Endothelial cell of umbilical vein (primary cell): Measurements from ENCODE around the gene LDLRAD4. TPM values are rescaled to one million over a fixed set of nuclear protein-coding genes. Genes with fewer than 3 reads are reported as not detected.

Experiments used
- BruUV-seq: library from RNA; stranded (reverse); fragments of 400-500 nt; replicated peaks from 2 replicates; lab custom pipeline; 2021; lab: Mats Ljungman, UMichigan
- CTCF ChIA-PET: fragments of 300-600, 350-600 bp; sonication (Branson Sonifier 250); formaldehyde crosslinking; loops from one replicate; lab custom pipeline; 2021; ENCODE audit warnings: antibody characterized with exemption, inconsistent platforms; lab: Charles Lee
- POLR2A ChIA-PET: fragments of 300-600, 350-600 bp; sonication (Branson Sonifier 250); formaldehyde crosslinking; loops from one replicate; lab custom pipeline; 2021; ENCODE audit warnings: antibody characterized with exemption, inconsistent platforms; lab: Charles Lee
- DNase-seq: peaks from one replicate; pipeline ENCODE4 v3.0.0-alpha.2; 2011; ENCODE audit warnings: low read depth, low spot score
- FAIRE-seq: peaks from 2 replicates; lab custom pipeline; 2011; peaks lifted over from hg19 to GRCh38; lab: Jason Lieb, UNC
- H2AFZ ChIP-seq: 2 replicates; pipeline ENCODE4 v1.6.0; 2012; ENCODE audit warnings: low read depth, low read length, control low read depth, inconsistent platforms
- H3K27ac ChIP-seq: 2 replicates; pipeline ENCODE4 v1.5.1; 2011; ENCODE audit warnings: low read depth, mild to moderate bottlenecking, control low read depth, low read length, moderate library complexity; ENCODE audit not compliant: insufficient read depth
- H3K27me3 ChIP-seq, 2 experiments: 2 replicates each; pipeline versions ENCODE4 v1.6.0 to v1.6.1; 2011; ENCODE audit warnings: low read length in 2 of 2, mixed read lengths in 1 of 2; ENCODE audit not compliant: control insufficient read depth in 2 of 2, insufficient read depth in 2 of 2
- H3K36me3 ChIP-seq, 2 experiments: 2 replicates in 1 of 2; 3 replicates in 1 of 2; pipeline ENCODE4 v1.5.1; 2011; ENCODE audit warnings: low read length in 2 of 2, mild to moderate bottlenecking in 1 of 2, moderate library complexity in 1 of 2; ENCODE audit not compliant: control insufficient read depth in 2 of 2, insufficient read depth in 2 of 2; ENCODE audit errors: extremely low read depth in 1 of 2
- H3K4me1 ChIP-seq: 3 replicates; pipeline ENCODE4 v1.5.1; 2011; ENCODE audit warnings: mild to moderate bottlenecking, low read length; ENCODE audit not compliant: control insufficient read depth, insufficient read depth; ENCODE audit errors: extremely low read depth
- H3K4me2 ChIP-seq: 2 replicates; pipeline ENCODE4 v1.6.1; 2011; ENCODE audit warnings: low read length, control low read depth, mixed read lengths; ENCODE audit not compliant: insufficient read depth
- H3K4me3 ChIP-seq, 3 experiments: fragments of 200-600 bp in 1 of 3; sonication (generic), shearing (Covaris generic) in 1 of 3; replicated peaks in 1 of 3; 2 replicates each; pipeline ENCODE4 v1.5.1; 2011 to 2016; ENCODE audit warnings: control low read depth in 3 of 3, low read length in 3 of 3, mild to moderate bottlenecking in 2 of 3, inconsistent platforms in 1 of 3, low read depth in 1 of 3, moderate library complexity in 1 of 3; ENCODE audit not compliant: insufficient read depth in 1 of 3
- H3K79me2 ChIP-seq: 2 replicates; pipeline ENCODE4 v1.6.0; 2012; ENCODE audit warnings: low read length, inconsistent platforms; ENCODE audit not compliant: control insufficient read depth, insufficient read depth
- H3K9ac ChIP-seq: replicated peaks from 2 replicates; pipeline ENCODE3; 2011; ENCODE audit warnings: low read length, control low read depth; ENCODE audit not compliant: insufficient read depth; ENCODE audit errors: extremely low read depth
- H3K9me1 ChIP-seq: replicated peaks from 3 replicates; pipeline ENCODE4 v1.6.0; 2011; ENCODE audit warnings: mild to moderate bottlenecking, low read length; ENCODE audit not compliant: control insufficient read depth, insufficient read depth; ENCODE audit errors: extremely low read depth
- H3K9me3 ChIP-seq: replicated peaks from 2 replicates; pipeline ENCODE4 v1.5.1; 2012; ENCODE audit warnings: low read length, inconsistent platforms; ENCODE audit not compliant: control insufficient read depth, insufficient read depth
- H4K20me1 ChIP-seq: replicated peaks from 2 replicates; pipeline ENCODE3; 2011; ENCODE audit warnings: mild to moderate bottlenecking, low read length; ENCODE audit not compliant: control insufficient read depth, insufficient read depth; ENCODE audit errors: extremely low read depth
- EZH2 ChIP-seq: IDR thresholded peaks from 2 replicates; pipeline ENCODE4 v1.6.1; 2012; ENCODE audit warnings: borderline replicate concordance, low read depth, mild to moderate bottlenecking, moderate library complexity, low read length, inconsistent platforms; ENCODE audit not compliant: severe bottlenecking
- FOS ChIP-seq: IDR thresholded peaks from 2 replicates; pipeline ENCODE4 v1.6.1; 2011; ENCODE audit warnings: mild to moderate bottlenecking, low read length, moderate library complexity, borderline replicate concordance; ENCODE audit not compliant: insufficient read depth
- GATA2 ChIP-seq: IDR thresholded peaks from 2 replicates; pipeline ENCODE4 v1.7.0; 2011; ENCODE audit warnings: low read depth, mild to moderate bottlenecking, moderate library complexity, mixed read lengths, low read length; ENCODE audit not compliant: insufficient read length, insufficient read depth
- JUN ChIP-seq: IDR thresholded peaks from 2 replicates; pipeline ENCODE4 v1.6.1; 2011; ENCODE audit warnings: borderline replicate concordance, low read depth; ENCODE audit not compliant: insufficient read length, insufficient read depth
- MAX ChIP-seq: IDR thresholded peaks from 2 replicates; pipeline ENCODE4 v1.6.1; 2011; ENCODE audit not compliant: insufficient read depth, insufficient read length
- MYC ChIP-seq: IDR thresholded peaks from one replicate; pipeline ENCODE4 v1.6.1; 2011; ENCODE audit warnings: mild to moderate bottlenecking, low read depth, low read length
- POLR2A ChIP-seq: IDR thresholded peaks from 2 replicates; pipeline ENCODE4 v1.6.1; 2012; ENCODE audit warnings: low read depth, mild to moderate bottlenecking, control low read depth, low read length
- POLR2AphosphoS5 ChIP-seq: IDR thresholded peaks from 2 replicates; pipeline ENCODE4 v1.6.1; 2012; ENCODE audit warnings: low read depth, mild to moderate bottlenecking, control low read depth, low read length, moderate library complexity; ENCODE audit not compliant: insufficient read depth
- dilution Hi-C: fragments of 300-500 bp; cut with MboI; formaldehyde crosslinking; loops from one replicate; pipeline ENCODE4 v1.15.0; 2019; ENCODE audit warnings: low sequenced_read_pairs; ENCODE audit not compliant: extremely low pct_ligation_motif_present
- intact Hi-C: fragments of 100-400 bp; cut with micrococcal nuclease; formaldehyde crosslinking; loops from one replicate; pipeline ENCODE4 v1.10.0; 2022
- polyA plus RNA-seq, 4 experiments: library from polyadenylated mRNA; depleted of rRNA in 3 of 4; stranded (reverse) in 3 of 4; unstranded in 1 of 4; fragments of >200 nt; gene quantifications; 2 replicates each; pipeline versions ENCODE4 v1.2.1 to v1.2.3, GENCODE V29; 2011 to 2012; ENCODE audit warnings: missing spikeins in 1 of 4
- total RNA-seq: library from RNA; stranded (reverse); gene quantifications from 2 replicates; pipeline ENCODE4 v1.2.3, GENCODE V29; 2021
- TF ChIP-seq, protein P1 (sequence below), 2 donors: IDR thresholded peaks; 1 replicate in 1 of 2; 2 replicates in 1 of 2; pipeline ENCODE4 v1.5.1; 2011; ENCODE audit warnings: low read length in 2 of 2, mild to moderate bottlenecking in 2 of 2, moderate library complexity in 2 of 2, control low read depth in 1 of 2, inconsistent platforms in 1 of 2, low read depth in 1 of 2; ENCODE audit not compliant: insufficient read depth in 1 of 2; ENCODE audit errors: extremely low read depth in 1 of 2

Gene LDLRAD4
- total and polyA plus RNA-seq, 2 donors (not counting 3 experiments of a cell fraction or from before 2014, with no cell fraction given), result 5.2 to 6.5 TPM

DNA sequence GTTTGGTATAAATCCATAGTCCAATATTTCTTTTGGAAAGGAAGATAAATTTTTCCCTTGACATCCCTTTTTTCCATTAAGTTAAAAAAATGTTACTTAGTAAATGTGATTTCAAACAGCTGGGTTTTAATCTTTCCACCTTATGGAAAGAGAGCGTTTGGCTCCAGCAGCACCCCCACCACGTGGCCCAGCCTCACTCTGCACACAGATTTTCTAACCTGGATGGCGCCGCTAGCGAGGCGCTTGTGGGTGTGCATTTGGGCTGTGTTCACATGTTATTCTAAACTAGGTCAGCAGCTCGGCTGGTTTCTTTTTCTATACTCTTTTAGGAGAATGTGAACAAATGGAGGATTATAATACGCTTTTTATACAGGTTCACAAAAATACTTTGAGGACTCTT is 218.0 kb downstream of the LDLRAD4 start:
- Histone ChIP-seq H3K36me3 (no peaks in the 10 kb centered on the region), H2AFZ (no peak overlapping the region), H3K79me2 (no peaks in the 10 kb centered on the region), H3K4me1 (peaks cover 35% of the 10 kb centered on the region), H3K9ac (no peak overlapping the region), H3K27me3 (no peaks in the 10 kb centered on the region), H3K4me3 (no peak overlapping the region), H3K9me3 (no peaks in the 10 kb centered on the region), H3K4me2 (no peak overlapping the region), H4K20me1 (no peaks in the 10 kb centered on the region), H3K27ac (peak overlapping the region; percentile 90), H3K9me1 (no peaks in the 10 kb centered on the region)
- TF ChIP-seq MYC, result no peak
- no peak for TF ChIP-seq EZH2
- no peak for TF ChIP-seq POLR2AphosphoS5
- TF ChIP-seq POLR2A, result no peak
- BruUV-seq, result no TSS peak
- FAIRE-seq (no peak), DNase-seq (no peak)
- intact Hi-C loops, result loop anchor here (1.0 to 5.0 kb wide), 5 partner anchors 28 to 176 kb away; no protein-coding TSS in a partner anchor
- ChIA-PET CTCF (interaction anchor here (1.0 to 1.9 kb wide), 6 partner anchors 11 to 221 kb away, joined by 3 to 6 read pairs (median 5); no protein-coding TSS in a partner anchor), POLR2A (interaction anchor here (0.6 kb wide), 1 partner anchor 38 kb away, joined by 5 read pairs; no protein-coding TSS in a partner anchor)
- dilution Hi-C loops, result no loop called here

GRCh38 chr18:13437034-13437433 is 218.5 kb downstream of the LDLRAD4 start:
- no peak overlapping the region for H3K4me3 ChIP-seq
- no peak overlapping the region for H3K4me2 ChIP-seq
- H2AFZ ChIP-seq, result no peak overlapping the region
- CTCF ChIA-PET, result interaction anchor here (1.8 kb wide), 1 partner anchor 64 kb away, joined by 5 read pairs; no protein-coding TSS in a partner anchor
- no peak for FAIRE-seq
- H3K9me3 ChIP-seq, result no peaks in the 10 kb centered on the region
- intact Hi-C loops (loop anchor here (2.0 to 5.0 kb wide), 3 partner anchors 62 to 176 kb away; no protein-coding TSS in a partner anchor), dilution Hi-C loops (no loop called here)
- no peaks in the 10 kb centered on the region for H3K27me3 ChIP-seq
- no peak for TF ChIP-seq MAX
- TF ChIP-seq EZH2, result no peak
- TF ChIP-seq POLR2A, result no peak
- no peak for TF ChIP-seq MYC
- TF ChIP-seq FOS, result no peak
- TF ChIP-seq GATA2, result no peak
- TF ChIP-seq, protein P1, sequence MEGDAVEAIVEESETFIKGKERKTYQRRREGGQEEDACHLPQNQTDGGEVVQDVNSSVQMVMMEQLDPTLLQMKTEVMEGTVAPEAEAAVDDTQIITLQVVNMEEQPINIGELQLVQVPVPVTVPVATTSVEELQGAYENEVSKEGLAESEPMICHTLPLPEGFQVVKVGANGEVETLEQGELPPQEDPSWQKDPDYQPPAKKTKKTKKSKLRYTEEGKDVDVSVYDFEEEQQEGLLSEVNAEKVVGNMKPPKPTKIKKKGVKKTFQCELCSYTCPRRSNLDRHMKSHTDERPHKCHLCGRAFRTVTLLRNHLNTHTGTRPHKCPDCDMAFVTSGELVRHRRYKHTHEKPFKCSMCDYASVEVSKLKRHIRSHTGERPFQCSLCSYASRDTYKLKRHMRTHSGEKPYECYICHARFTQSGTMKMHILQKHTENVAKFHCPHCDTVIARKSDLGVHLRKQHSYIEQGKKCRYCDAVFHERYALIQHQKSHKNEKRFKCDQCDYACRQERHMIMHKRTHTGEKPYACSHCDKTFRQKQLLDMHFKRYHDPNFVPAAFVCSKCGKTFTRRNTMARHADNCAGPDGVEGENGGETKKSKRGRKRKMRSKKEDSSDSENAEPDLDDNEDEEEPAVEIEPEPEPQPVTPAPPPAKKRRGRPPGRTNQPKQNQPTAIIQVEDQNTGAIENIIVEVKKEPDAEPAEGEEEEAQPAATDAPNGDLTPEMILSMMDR (IDR thresholded peaks at IDR 0.05; ENCODE audit: extremely low read depth in 1 of 2, insufficient read depth in 1 of 2, low read depth in 1 of 2, low read length in 2 of 2), result no peak
- TF ChIP-seq JUN, result no peak
- TF ChIP-seq POLR2AphosphoS5, result no peak
- POLR2A ChIA-PET, result no interaction called here
- no peaks in the 10 kb centered on the region for H4K20me1 ChIP-seq
- H3K9ac ChIP-seq, result no peak overlapping the region
- no peaks in the 10 kb centered on the region for H3K79me2 ChIP-seq
- no TSS peak for BruUV-seq
- peaks cover 35% of the 10 kb centered on the region for H3K4me1 ChIP-seq
- H3K36me3 ChIP-seq, result no peaks in the 10 kb centered on the region
- H3K9me1 ChIP-seq, result no peaks in the 10 kb centered on the region
- DNase-seq, result no peak
- H3K27ac ChIP-seq, result no peak overlapping the region
